Hematopoietic multipotent progenitor cell treated with erythropoietin and hydrocortisone succinate and interleukin-3 and kit ligand, for 15 days (in vitro differentiated cells): ENCODE results near the gene ARHGAP10.
"Not testable (repeated sequence)": the region's sequence is repeated elsewhere in the genome, so short reads cannot be mapped to it uniquely, and the experiment has no call there.

Source experiments
- DNase-seq: peaks from one replicate; pipeline ENCODE4 v3.0.0-alpha.2; 2015; ENCODE audit warnings: low spot score

ARHGAP10 gene

DNA sequence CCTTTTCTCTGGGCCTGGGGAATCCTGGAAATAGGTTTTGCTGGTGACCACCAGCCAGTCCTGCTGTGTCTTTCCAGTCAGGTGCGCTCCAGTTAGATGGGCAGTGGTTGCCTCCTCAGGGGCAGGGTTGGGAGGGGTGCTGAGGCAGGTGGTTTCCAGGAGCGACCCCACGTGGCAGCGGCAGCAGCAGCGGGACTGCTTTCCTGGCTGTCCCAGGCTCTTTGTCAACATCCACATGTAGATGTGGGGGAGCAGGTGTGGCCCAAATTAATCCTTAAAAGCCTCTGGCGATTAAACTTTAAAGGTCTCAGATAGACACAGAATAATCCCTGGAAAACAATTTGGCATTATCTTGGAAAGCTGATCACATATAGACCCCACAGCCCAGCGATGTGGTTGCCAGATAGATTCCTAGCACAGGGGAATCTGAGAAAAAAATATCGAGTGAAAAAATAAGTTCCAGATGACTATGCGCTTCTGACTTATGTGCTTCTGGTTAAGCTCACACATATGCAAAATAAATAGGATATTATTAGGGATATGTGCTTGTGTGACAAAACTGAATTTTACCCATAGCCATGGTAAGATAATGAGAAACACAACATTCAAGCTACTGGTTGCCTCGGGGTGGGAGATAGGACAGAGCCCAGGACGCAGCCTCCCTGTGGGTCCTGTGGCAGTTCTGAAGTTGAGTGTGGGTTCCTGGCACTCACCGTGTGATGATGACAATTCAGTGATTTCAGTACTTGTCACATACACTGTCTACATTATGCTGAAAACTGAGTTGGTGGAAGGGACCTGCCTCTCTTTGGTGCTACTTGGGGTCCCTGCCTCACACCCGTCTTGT is 336.4 kb downstream of the ARHGAP10 start:
- DNase-seq, result no peak

DNA sequence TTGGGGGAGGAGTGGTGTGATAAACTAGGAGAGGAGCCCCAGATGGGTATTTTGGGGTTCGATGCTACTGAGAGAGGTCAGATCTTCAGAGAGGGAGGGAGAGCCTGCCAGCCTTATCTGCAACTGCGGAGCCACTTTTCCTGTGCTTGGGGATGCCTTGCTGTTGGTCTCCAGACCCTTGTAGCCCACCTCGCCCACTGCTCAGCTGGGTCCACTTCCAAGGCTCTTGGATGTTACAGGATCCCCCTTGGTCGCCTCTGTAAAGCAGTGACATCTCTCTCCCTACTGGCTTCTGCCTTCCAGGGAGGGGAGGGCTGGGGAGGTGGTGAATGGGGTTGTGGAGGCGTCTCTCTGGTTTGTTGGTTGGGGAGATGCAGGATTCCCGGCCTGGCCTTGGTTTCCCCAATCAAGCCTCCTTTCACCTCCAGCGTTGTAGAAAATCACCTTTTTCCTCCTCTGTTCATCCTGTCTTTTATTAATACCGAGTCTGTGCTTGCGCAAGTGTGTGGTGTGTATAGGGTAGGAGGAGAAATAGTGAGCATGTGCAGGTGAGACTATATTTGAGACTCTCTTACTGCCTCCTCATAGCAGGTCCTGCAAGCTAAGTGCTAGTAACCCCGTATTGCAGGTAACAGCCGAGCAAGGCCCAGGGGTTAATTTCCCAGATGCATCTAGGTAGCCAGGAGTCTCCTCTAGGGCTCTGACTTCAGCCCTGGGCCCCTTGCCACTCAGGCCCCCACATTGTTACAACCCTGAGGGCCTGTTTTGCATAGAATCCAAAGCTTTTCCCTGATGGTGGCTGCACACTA is 337.4 kb downstream of the ARHGAP10 start:
- no peak for DNase-seq

DNA sequence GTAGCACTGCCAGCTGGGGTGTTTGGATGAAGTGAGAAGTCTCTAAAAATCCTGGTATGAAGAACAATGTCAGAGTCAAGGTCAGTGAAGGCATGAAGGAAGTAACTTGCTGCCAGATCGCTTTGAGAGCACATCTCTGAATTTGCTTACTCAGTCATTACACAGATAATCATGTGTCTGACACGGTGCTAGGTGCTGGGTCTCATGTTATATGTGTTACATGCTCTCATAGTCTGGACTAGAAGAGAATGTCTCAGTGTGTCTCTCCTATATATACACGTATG is 337.9 kb downstream of the ARHGAP10 start:
- DNase-seq, result no peak

DNA sequence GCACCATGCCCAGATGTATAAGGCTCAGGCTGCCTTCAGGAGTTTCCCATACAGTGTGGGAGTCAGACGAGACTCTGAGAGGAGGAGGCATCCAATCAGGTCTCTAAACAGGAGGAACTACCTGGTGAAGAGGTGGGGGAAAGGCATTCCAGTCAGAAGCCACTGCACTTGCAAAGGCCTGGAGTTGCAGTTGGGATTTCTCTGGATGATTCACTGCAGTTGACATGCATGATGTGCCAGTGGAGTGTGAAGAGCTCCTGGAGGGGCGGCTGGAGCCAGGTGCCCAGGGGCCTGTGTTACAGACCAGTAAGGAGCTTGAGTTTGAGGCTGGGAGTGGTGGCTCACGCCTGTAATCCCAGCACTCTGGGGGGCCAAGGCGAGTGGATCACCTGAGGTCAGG is 339.1 kb downstream of the ARHGAP10 start:
- DNase-seq, result no peak

DNA sequence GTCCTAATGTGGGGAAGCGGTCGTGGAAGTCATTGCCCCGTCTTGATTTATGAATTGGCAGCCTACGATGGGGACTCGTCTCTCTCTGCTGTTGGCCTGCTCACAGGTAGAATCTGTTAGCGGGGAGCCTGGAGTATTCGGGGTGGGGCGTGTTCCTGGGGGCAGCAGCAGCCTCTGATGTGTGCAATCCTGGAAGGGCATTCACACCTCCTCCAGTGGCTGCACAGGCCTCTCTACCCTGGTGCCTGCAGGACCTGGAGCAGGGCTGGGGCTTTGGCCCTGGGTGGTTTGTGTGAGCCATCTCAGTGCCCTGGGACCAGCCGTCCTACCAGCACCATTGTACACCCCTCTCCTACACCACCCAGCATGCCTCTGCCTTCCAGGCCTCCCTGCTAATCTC is 340.9 kb downstream of the ARHGAP10 start:
- DNase-seq, result no peak

DNA sequence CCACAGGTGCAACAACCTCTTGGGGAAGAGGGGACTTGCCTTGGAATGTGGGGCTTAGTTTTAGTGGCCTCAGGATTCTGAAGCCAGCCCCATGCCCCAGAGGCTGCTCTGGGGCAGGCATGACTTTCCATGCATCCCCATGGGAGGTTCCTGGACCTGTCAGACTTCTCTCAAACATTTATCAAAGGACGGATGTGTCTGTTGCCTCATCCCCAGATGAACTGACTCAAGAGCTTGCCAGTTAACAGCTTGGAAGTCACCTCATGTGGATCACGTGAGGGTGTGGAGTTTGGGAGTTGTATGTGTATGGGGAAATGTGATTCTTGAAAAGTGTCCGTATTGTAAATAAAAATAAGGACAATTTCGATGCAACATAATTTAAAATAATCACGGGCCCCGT is 341.5 kb downstream of the ARHGAP10 start:
- DNase-seq, result no peak

DNA sequence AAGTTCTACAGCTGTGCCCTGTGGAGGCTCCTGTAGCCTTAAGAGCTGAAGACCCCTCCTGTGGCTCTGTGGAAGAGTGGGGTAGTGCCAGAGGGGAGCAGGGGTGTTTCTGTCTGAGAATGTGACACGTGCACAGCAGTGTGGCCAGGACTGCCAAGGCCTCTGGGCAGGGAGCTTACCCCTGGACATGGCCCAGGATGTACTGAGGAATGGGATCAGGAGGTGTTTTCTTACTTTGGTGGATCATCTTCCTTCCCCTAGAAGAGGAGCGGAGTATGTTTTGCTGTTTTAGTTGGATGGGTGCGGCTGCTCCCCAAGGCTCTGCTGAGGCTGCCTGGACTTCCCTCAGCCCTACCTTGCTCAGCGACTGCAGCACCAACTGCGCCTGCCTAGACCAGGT is 342.6 kb downstream of the ARHGAP10 start:
- DNase-seq, result no peak

DNA sequence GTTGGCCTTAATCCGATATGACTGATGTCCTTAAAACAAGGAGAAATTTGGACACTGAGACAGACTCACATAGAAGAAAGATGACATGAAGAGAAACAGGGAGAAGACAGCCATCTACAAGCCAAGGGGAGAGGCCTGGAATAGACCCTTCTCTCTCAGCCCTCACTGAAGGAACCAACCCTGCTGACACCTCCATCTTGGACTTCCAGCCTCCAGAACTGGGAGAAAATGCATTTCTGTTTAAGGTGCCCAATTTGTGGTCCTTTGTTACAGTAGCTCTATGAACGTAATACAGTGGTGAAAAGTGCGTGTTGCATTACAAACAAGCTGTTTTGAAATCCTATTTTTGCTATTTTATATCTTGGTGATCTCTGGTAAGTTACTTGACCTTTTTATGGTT is 343.6 kb downstream of the ARHGAP10 start:
- DNase-seq, result no peak

DNA sequence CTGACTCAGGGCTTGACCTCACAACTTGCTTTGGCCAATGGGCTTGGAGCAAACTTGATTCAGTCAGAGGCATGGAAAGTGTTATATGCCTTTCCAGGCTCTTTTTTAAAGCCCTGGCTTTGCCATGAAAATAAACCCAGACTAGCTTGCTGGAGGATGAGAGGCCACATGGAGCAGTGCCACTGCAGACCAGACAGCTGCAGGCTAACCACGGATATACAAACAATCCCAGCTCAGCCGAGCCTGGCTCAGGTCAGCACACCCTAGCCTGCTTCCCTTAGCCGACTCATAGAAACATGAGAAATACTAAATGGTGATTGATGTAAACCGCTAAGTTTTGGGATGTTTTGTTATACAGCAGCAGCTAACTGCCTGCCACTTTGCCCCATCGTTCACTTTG is 345.1 kb downstream of the ARHGAP10 start:
- DNase-seq, result no peak

DNA sequence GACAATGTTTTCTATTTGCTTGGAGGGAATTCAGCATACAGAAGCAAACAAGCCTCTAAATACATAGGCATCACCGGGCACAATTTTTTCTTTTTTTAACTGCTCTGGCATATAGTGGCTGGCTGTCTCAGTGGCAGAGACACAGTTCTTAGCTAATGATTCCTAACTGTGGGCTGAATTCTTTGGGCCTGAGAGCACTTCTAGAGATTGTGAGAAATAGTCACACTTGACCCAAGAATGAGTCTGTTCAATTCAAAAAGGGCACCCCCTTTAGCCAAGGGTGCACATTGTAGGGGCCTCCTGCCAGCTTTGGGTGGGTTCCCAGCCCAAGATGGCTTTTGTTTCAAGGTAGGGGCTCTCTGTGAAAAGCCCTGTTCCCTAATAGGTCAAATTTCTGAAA is 345.7 kb downstream of the ARHGAP10 start:
- no peak for DNase-seq

DNA sequence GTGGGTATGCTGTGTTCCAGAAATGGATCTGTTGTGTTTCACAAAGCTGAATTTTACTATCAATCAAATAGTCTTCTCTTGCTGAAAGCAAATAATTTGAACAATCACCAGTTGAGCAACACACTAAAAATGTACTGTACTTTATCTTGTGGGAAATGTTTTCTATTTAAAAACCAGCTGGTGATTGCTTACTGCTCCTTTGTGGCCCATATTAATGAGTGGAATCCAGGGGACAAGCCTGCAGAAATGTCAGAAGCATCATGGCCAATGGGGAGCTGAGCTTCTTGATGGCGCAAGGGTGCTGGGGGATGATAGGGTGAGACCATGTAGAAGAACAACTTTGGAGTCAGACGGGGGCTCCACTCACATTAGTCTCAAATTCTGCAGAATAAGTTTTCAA is 346.2 kb downstream of the ARHGAP10 start:
- DNase-seq, result no peak

DNA sequence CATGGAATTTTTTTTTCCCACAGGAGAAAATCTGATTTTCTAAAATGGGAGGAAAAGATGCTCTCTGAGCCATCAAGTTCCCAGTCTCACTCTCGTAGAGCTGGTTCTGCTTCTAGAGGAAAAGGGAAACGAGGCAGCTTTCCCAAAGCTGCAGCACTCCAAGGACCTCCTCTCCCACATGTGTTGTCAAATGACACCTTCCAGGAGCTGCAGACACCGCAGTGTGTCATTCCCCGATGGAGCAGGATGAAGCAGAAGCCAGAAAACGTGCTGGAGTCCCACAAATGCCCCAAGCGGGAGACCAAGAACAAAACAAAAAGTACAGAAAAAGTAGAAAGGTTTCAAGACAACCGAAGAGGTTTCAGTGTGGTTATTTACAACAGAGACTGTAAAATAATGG is 348.1 kb downstream of the ARHGAP10 start:
- no peak for DNase-seq

DNA sequence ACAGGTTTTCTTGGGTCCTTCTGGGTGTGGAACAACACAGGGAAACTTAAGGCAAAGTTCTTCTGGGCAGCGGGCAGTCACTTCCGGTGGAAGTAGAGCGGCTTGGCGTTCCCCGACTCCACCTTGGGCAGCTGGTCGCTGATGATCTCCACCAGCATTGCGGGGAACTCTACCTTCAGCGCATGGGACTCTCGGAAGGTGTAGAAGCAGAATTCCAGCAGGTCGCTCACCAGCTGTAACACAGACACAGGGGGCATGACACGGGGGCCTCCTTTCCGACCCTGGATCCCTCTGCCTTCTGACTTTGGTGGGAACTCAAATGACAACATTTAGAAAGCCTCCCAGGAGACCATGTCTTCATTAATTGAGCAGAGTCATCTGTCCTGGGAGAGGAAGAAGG is 349.4 kb downstream of the ARHGAP10 start:
- DNase-seq, result no peak

DNA sequence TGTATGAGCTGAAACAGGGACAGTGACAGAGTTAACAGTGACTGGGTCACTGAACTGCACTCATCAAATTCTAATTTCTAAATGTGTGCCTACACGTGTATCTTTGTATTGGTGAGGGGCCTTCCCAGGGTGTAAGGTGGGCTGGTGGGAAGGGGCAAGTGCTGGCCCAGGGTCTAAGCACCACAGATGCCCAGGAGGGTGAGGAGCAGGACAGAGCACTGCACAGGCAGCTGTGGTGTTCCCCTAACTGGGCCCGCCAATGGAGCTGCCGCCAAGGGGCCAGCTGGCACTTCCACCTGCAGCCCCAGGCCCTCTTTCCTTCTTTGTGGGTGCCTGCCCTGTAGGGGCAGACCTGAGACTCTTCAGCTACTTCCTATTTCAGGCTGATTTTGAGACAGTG is 349.9 kb downstream of the ARHGAP10 start:
- no peak for DNase-seq

DNA sequence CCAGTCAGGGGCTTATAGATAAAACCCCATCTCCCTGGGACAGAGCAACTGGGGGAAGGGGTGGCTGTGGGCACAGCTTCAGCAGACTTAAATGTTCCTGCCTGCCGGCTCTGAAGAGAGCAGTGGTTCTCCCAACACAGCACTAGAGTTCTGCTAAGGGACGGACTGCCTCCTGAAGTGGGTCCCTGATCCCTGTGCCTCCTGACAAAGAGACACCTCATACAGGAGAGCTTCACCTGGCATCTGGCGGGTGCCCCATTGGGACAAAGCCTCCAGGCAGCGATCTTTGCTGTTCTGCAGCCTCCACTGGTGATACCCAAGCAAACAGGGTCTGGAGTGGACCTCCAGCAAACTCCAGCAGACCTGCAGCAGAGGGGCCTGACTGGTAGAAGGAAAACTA is 351.2 kb downstream of the ARHGAP10 start:
- not testable (repeated sequence) for DNase-seq

DNA sequence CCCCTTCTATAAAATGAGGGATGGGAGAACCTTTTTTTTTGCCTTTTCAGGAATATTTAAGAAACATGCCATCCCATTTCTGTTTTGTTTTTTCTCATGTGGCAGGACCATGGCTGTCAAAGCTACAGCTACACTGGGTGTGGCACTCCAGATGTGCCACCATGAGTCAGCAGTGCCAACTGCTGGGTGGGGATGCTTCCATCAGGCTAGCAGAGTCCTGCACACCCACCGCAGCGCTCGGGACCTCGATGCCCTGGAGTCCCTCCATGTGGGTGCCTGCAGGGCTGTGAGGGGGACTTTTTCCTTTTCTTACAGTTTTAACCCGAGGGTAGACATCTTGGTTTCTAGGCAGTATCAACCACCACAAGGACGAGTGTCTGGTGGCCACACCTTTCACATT is 357.7 kb downstream of the ARHGAP10 start:
- peak; percentile 58 for DNase-seq

DNA sequence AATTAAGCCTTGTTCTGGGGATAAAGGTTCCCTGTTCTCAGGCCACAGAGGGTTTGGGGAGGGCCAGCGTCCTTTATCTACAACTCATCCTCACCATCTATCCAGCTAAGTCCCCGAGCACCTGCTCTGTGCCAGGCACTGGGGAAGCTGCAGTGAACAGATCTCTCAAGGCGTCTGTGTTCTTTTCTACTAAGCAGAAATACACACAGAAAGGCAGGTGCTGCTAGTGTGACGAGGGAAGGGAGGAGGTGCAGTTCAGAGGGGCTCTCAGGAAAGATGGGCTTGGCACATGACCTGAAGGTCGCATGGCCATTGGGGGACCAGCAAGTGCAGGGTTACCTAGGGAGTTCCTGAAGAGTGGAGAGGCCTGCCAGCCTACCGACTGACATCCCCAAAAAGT is 358.1 kb downstream of the ARHGAP10 start:
- DNase-seq, result no peak

DNA sequence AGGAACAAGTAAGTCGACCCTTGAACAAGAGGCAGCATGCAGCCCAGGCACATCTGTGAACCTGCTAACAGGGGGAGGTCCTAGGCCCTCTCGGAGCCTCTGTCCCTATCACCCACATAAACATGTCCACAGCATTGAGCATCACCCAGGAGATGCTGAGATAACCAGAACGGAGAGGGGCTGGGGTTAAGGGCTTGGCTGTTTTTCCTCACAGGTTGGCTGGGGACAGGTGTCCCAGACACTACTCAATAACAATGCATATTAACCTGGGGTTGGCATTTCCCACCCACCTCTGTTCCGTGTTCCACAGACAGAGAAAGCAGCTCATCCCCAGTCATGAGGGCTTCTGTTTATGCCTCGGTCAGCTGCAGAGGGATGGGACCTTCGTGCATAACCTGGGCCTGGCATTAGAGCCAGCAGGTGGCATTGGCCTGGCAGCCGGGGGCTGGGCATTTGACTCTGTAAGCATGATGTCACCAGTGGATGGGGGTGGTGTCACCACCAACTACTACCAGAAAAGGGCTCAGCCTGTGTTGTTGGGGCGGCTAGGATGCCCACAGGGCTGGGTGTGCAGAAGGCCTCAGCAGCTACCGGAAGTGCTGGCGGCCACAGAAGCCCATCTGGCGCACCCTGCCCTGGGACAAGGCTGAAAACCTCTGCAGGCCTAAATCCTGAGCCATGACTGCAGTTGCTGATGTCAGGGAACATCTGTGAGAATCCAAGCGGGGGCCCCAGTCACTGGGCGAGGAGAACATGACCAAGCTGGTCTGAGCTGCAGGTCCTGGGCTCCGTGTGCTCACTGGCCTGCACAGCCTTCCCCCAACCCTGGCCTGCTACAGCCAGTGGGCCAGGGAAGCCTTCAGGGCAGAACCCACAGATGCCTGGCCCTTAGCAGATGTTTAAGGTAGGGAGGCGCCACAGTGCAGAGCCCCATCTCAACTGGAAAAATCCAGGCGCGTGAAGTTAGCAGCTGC is 358.9 kb downstream of the ARHGAP10 start:
- no peak for DNase-seq

DNA sequence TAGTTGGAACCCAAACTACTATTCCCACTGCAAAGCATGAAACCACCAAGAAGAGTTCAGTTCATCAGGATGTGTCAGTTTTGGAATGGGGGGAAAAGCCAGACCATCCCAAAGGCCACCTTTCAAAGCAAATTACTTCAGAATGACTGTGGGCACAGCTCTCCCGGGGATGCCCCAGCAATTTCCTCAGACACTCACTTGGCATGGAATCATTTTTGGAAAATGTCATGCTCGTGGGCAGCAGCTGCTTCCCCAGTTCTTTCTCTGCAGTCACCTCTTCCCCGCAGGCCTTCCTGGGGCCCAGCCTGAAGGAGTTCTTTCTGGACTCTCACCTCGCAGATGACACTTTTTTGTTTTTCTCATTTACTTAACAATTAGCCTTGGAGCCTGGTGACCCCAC is 360.0 kb downstream of the ARHGAP10 start:
- no peak for DNase-seq

DNA sequence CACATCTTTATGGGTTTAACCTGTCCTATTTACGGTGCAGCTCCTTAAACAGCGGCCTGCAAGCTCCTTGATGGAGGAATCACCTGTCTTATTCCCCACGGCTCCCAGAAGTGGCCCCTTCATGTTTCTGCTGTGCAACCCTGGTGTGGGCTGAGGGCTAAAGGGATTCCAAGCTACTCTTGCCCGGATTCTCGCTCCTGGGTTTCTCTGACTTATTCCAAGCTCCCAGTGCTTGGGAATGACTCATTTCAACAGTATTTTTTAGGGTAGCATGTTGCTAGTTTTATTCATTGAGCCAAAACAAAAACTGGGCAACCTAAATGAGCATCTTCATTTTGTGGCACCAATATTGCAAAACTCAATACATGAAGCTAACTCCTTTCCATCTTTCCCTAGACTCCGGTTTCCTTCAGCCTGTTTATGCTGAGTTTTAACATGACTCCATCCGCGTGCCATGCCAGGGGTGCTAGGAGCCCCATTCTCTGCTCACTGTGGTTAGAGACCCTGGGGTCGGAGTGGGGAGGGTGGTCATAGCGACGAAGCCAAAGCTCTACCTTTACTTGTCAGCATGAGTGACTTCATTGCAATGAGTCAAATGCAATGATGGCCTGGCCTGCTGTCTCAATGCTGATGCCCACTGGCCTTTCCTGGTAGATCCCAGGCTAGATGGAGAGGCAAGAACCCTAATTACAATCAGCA is 360.6 kb downstream of the ARHGAP10 start:
- no peak for DNase-seq

DNA sequence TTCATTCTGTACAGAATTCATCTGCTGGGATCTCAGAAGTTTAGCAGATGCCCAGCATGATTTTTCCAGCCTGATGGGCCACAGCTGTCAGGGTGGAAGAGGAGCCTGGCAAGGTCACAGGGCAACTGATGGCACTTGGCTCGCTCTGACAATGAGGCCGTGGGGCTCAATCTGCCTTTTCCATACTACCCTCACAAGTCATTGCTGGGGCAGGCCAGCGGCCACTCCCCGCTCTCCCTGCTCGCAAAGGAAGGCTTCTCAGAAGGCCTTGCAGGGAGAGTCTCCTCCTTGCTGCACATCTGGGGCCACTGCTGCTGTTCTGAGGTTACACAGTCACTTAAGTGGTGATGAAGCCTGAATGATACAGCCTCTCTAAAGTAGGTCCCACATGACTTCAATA is 361.2 kb downstream of the ARHGAP10 start:
- no peak for DNase-seq

DNA sequence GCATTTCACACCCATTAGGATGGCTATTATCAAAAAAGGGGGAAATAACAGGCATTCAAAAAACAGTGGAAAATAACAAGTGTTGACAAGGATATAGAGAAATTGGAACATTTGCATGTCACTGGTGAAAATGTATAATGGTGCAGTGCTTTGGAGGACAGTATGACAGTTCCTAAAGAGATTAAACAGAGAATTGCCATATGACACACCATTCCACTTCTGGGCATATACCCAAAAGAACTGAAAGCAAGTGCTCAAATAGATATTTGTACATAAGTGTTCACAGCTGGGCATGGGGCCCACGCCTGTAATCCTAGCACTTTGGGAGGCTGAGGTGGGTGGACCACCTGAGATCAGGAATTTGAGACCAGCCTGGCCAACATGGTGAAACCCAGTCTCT is 362.3 kb downstream of the ARHGAP10 start:
- DNase-seq, result no peak
